HCT116 (cell line): ENCODE data around the gene PNMT. TPM values are rescaled to one million over a fixed set of nuclear protein-coding genes. Genes with fewer than 3 reads are reported as not detected.

ENCODE experiments used
- ATAC-seq: fragments of 200-7000 bp; cut with Tn5 transposase; 2 replicates; pipeline ENCODE4 v1.9.1; 2020; ENCODE audit warnings: mild to moderate bottlenecking, moderate library complexity
- BruUV-seq: library from RNA; stranded (reverse); fragments of 400-500 nt; replicated peaks from 2 replicates; lab custom pipeline; 2021; lab: Mats Ljungman, UMichigan
- CTCF ChIA-PET: fragments of 300-600 bp; sonication (Branson Sonifier 250); formaldehyde crosslinking; loops from one replicate; lab custom pipeline; 2021; ENCODE audit warnings: antibody characterized with exemption; lab: Charles Lee
- POLR2A ChIA-PET: fragments of 300-600, 350-600 bp; sonication (Branson Sonifier 250); formaldehyde crosslinking; loops from one replicate; lab custom pipeline; 2021; ENCODE audit warnings: antibody characterized with exemption; lab: Charles Lee
- RAD21 ChIA-PET, 2 experiments: fragments of 300-600 bp; sonication (Branson Sonifier 250); formaldehyde crosslinking; loops; one replicate each; lab custom pipeline; 2023; ENCODE audit warnings: low total read pairs in 2 of 2; ENCODE audit not compliant: uncharacterized antibody in 2 of 2, unreplicated experiment in 2 of 2, low non-redundant PET in 1 of 2; lab: Charles Lee
- DNase-seq: peaks from one replicate; pipeline ENCODE4 v3.0.0-alpha.2; 2010; ENCODE audit warnings: low read depth, low spot score
- H2AFZ ChIP-seq: fragments of 200-600 bp; shearing (Covaris generic), sonication (generic); 2 replicates; pipeline ENCODE4 v1.6.1; 2017; ENCODE audit warnings: low read depth, mixed run types, mixed read lengths, antibody characterized with exemption, low read length; ENCODE audit not compliant: poor library complexity, severe bottlenecking
- H3K27ac ChIP-seq: 2 replicates; pipeline ENCODE4 v1.5.1; 2012; ENCODE audit warnings: low read depth, low read length
- H3K27me3 ChIP-seq: fragments of 200-600 bp; sonication (generic); 2 replicates; pipeline ENCODE4 v1.6.1; 2016; ENCODE audit warnings: mixed run types, low read length, mixed read lengths; ENCODE audit not compliant: insufficient read depth
- H3K36me3 ChIP-seq, 2 experiments: fragments of 200-500 bp in 1 of 2; fragments of 200-600 bp in 1 of 2; sonication (Bioruptor generic) in 1 of 2; sonication (generic) in 1 of 2; 2 replicates each; pipeline versions ENCODE4 v1.5.1 to v1.6.1; 2014 to 2016; ENCODE audit warnings: low read length in 2 of 2, inconsistent platforms in 1 of 2, mixed read lengths in 1 of 2, mixed run types in 1 of 2; ENCODE audit not compliant: insufficient read depth in 2 of 2, control insufficient read depth in 1 of 2
- H3K4me1 ChIP-seq, 2 experiments: fragments of 200-600 bp in 1 of 2; sonication (generic) in 1 of 2; 2 replicates each; pipeline versions ENCODE4 v1.5.1 to v1.6.1; 2012 to 2017; ENCODE audit warnings: low read length in 2 of 2, inconsistent platforms in 1 of 2, mild to moderate bottlenecking in 1 of 2, mixed read lengths in 1 of 2, mixed run types in 1 of 2, moderate library complexity in 1 of 2; ENCODE audit not compliant: insufficient read depth in 2 of 2, control insufficient read depth in 1 of 2
- H3K4me2 ChIP-seq: fragments of 200-600 bp; sonication (generic); 2 replicates; pipeline ENCODE4 v1.6.1; 2017; ENCODE audit warnings: mixed run types, low read length, mixed read lengths
- H3K4me3 ChIP-seq, 2 experiments: fragments of 200-600 bp in 1 of 2; sonication (generic) in 1 of 2; replicated peaks in 1 of 2; 2 replicates each; pipeline ENCODE4 v1.5.1; 2011 to 2016; ENCODE audit warnings: low read length in 2 of 2, control low read depth in 1 of 2, low read depth in 1 of 2, mild to moderate bottlenecking in 1 of 2, mixed read lengths in 1 of 2, mixed run types in 1 of 2
- H3K79me2 ChIP-seq: fragments of 200-600 bp; sonication (generic); 2 replicates; pipeline ENCODE4 v1.6.1; 2017; ENCODE audit warnings: mild to moderate bottlenecking, mixed run types, low read length, moderate library complexity, mixed read lengths; ENCODE audit not compliant: insufficient read depth
- H3K9ac ChIP-seq: fragments of 200-600 bp; sonication (generic); 2 replicates; pipeline ENCODE4 v1.6.1; 2016; ENCODE audit warnings: low read length, mixed read lengths
- H3K9me2 ChIP-seq: fragments of 200-600 bp; sonication (generic), shearing (Covaris generic); 2 replicates; pipeline ENCODE4 v1.6.1; 2017; ENCODE audit warnings: mixed run types, mild to moderate bottlenecking, moderate library complexity; ENCODE audit not compliant: insufficient read depth
- H3K9me3 ChIP-seq, 2 experiments: fragments of 200-500 bp in 1 of 2; fragments of 200-600 bp in 1 of 2; sonication (Bioruptor generic) in 1 of 2; sonication (generic) in 1 of 2; 2 replicates each; pipeline ENCODE4 v1.6.1; 2014 to 2017; ENCODE audit warnings: low read length in 2 of 2, mixed read lengths in 2 of 2, inconsistent platforms in 1 of 2, low read depth in 1 of 2, mild to moderate bottlenecking in 1 of 2, mixed run types in 1 of 2, moderate library complexity in 1 of 2; ENCODE audit not compliant: control insufficient read depth in 1 of 2, insufficient read depth in 1 of 2
- H4K20me1 ChIP-seq: fragments of 200-600 bp; sonication (generic), shearing (Covaris generic); 2 replicates; pipeline ENCODE4 v1.6.1; 2017; ENCODE audit warnings: mixed run types, mild to moderate bottlenecking, moderate library complexity; ENCODE audit not compliant: insufficient read depth
- CEBPB ChIP-seq: IDR thresholded peaks from 2 replicates; pipeline ENCODE4 v1.6.1; 2012; ENCODE audit warnings: low read depth
- EGR1 ChIP-seq: IDR thresholded peaks from 2 replicates; pipeline ENCODE4 v1.6.1; 2012; ENCODE audit warnings: low read depth
- FOSL1 ChIP-seq: IDR thresholded peaks from 2 replicates; pipeline ENCODE4 v1.6.1; 2012; ENCODE audit warnings: low read depth
- POLR2AphosphoS5 ChIP-seq: IDR thresholded peaks from 2 replicates; pipeline ENCODE4 v1.6.1; 2011; ENCODE audit warnings: mild to moderate bottlenecking, low read depth, low read length, moderate library complexity
- REST ChIP-seq: IDR thresholded peaks from 2 replicates; pipeline ENCODE4 v1.6.1; 2012; ENCODE audit warnings: low read depth
- SP1 ChIP-seq: IDR thresholded peaks from 2 replicates; pipeline ENCODE4 v1.6.1; 2012; ENCODE audit warnings: low read depth
- SRF ChIP-seq: IDR thresholded peaks from 2 replicates; pipeline ENCODE4 v1.6.1; 2012; ENCODE audit warnings: low read depth
- TCF7L2 ChIP-seq: IDR thresholded peaks from 2 replicates; pipeline ENCODE4 v1.7.0; 2011; ENCODE audit warnings: borderline replicate concordance, inconsistent platforms; ENCODE audit not compliant: insufficient read depth, insufficient read length; ENCODE audit errors: extremely low read depth
- intact Hi-C: fragments of 100-400 bp; cut with micrococcal nuclease; formaldehyde crosslinking; loops from 2 replicates; pipeline ENCODE4 v1.10.0; 2022
- total RNA-seq: library from RNA; stranded (reverse); gene quantifications from one replicate; pipeline ENCODE4 v1.2.1, GENCODE V29; 2021; ENCODE audit not compliant: unreplicated experiment

The PNMT gene
- total RNA-seq, 1 experiment from 2014 or later: not detected

DNA sequence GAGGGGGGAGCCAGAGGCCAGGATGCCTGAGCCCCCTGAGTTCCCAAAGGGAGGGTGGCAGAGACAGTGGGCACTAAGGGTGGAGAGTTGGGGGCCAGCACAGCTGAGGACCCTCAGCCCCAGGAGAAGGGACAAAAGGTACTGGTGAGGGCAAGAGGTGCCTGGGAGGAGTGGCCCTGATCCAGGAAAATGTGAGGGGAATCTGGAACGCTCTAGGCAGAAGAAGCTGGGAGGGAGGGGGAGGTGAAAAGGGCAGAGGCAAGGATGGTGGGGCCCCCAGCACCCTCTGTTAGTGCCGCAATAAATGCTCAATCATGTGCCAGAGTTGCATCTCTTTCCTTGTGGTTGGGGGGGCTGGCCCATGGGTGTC, 2.0 kb upstream of the PNMT start:
- H3K79me2 ChIP-seq: no peaks in the 10 kb centered on the region
- no peaks in the 10 kb centered on the region for H3K9me3 ChIP-seq
- H3K4me2 ChIP-seq: no peak overlapping the region
- no peaks in the 10 kb centered on the region for H3K27me3 ChIP-seq
- H3K4me1 ChIP-seq: peaks cover 26 to 37% of the 10 kb centered on the region in 2 experiments
- intact Hi-C loops: no loop called here
- no peaks in the 10 kb centered on the region for H4K20me1 ChIP-seq
- no peak overlapping the region for H3K27ac ChIP-seq
- TF ChIP-seq TCF7L2 (no peak), EGR1 (no peak), CEBPB (no peak), SRF (no peak), SP1 (no peak), POLR2AphosphoS5 (no peak), FOSL1 (no peak), REST (no peak)
- no peak overlapping the region for H2AFZ ChIP-seq
- no peaks in the 10 kb centered on the region for H3K9me2 ChIP-seq
- no peak overlapping the region for H3K9ac ChIP-seq
- H3K36me3 ChIP-seq: peaks cover 0 to 5% of the 10 kb centered on the region in 2 experiments; a peak in 1 of 4 replicates
- POLR2A ChIA-PET: no interaction called here
- DNase-seq (no peak), ATAC-seq (no peak)
- BruUV-seq: no TSS peak
- no peak overlapping the region for H3K4me3 ChIP-seq
- CTCF ChIA-PET: interaction anchor here (1.2 to 1.4 kb wide), 3 partner anchors 10 to 45 kb away, joined by 4 to 7 read pairs (median 6); no protein-coding TSS in a partner anchor
- RAD21 ChIA-PET: interaction anchor here (0.6 to 1.5 kb wide), 2 partner anchors 19 to 34 kb away, joined by 3 read pairs; no protein-coding TSS in a partner anchor
